Endothelial cell (in vitro differentiated cells): ENCODE measurements around the gene SYNGR1. TPM values are rescaled to one million over a fixed set of nuclear protein-coding genes. Genes with fewer than 3 reads are reported as not detected.
A peak's percentile ranks its signal among the peaks of the same experiment; 100 is the strongest.

Source experiments
- DNase-seq: peaks from one replicate; pipeline ENCODE4 v3.0.0; 2021; ENCODE audit warnings: low spot score
- H3K27ac Mint-ChIP-seq: one replicate; pipeline ENCODE4 v1.8.0; 2021; ENCODE audit warnings: mixed read lengths, inconsistent platforms; ENCODE audit not compliant: unreplicated experiment
- H3K27me3 Mint-ChIP-seq: one replicate; pipeline ENCODE4 v1.8.0; 2021; ENCODE audit warnings: mild to moderate bottlenecking, moderate library complexity, mixed read lengths, inconsistent platforms; ENCODE audit not compliant: unreplicated experiment
- H3K36me3 Mint-ChIP-seq: one replicate; pipeline ENCODE4 v1.8.0; 2021; ENCODE audit warnings: mild to moderate bottlenecking, low read depth, mixed read lengths, inconsistent platforms; ENCODE audit not compliant: unreplicated experiment
- H3K4me1 Mint-ChIP-seq: one replicate; pipeline ENCODE4 v1.8.0; 2021; ENCODE audit warnings: mild to moderate bottlenecking, mixed read lengths, inconsistent platforms; ENCODE audit not compliant: unreplicated experiment
- H3K4me3 Mint-ChIP-seq: one replicate; pipeline ENCODE4 v1.8.0; 2021; ENCODE audit warnings: mild to moderate bottlenecking, mixed read lengths, inconsistent platforms; ENCODE audit not compliant: unreplicated experiment
- H3K9me3 Mint-ChIP-seq: one replicate; pipeline ENCODE4 v1.8.0; 2021; ENCODE audit warnings: mixed read lengths, inconsistent platforms; ENCODE audit not compliant: unreplicated experiment
- long read RNA-seq: library from polyadenylated mRNA; unstranded; transcript quantifications from one replicate; pipeline ENCODE4 v2.0.0, GENCODE V29; 2020; ENCODE audit not compliant: unreplicated experiment
- total RNA-seq: library from RNA; stranded (reverse); fragmentation: NEBNext Ultra II Directional; extraction: Animal tissue kit (Norgen Biotek cat#: 25700); gene quantifications from one replicate; pipeline ENCODE4 v1.2.1, GENCODE V29; 2021; ENCODE audit not compliant: unreplicated experiment
- TF ChIP-seq, protein P1 (sequence below): fragments of 200-600 bp; sonication (generic); IDR thresholded peaks from one replicate; pipeline ENCODE4 v1.5.0; 2021; ENCODE audit warnings: antibody characterized with exemption; ENCODE audit not compliant: unreplicated experiment

Gene SYNGR1
- 2.9 TPM for total RNA-seq
- long read RNA-seq, result 0 reads

GRCh38 chr22:39349967-39350726, at the start of gene SYNGR1:
TSS of gene SYNGR1 (plus strand) at chr22:39349991. CDS start at chr22:39350011, 20 bp downstream.
- peaks cover 7% of the 10 kb centered on the region for H3K4me1 Mint-ChIP-seq
- peak; percentile 20 for DNase-seq
- TF ChIP-seq, protein P1, sequence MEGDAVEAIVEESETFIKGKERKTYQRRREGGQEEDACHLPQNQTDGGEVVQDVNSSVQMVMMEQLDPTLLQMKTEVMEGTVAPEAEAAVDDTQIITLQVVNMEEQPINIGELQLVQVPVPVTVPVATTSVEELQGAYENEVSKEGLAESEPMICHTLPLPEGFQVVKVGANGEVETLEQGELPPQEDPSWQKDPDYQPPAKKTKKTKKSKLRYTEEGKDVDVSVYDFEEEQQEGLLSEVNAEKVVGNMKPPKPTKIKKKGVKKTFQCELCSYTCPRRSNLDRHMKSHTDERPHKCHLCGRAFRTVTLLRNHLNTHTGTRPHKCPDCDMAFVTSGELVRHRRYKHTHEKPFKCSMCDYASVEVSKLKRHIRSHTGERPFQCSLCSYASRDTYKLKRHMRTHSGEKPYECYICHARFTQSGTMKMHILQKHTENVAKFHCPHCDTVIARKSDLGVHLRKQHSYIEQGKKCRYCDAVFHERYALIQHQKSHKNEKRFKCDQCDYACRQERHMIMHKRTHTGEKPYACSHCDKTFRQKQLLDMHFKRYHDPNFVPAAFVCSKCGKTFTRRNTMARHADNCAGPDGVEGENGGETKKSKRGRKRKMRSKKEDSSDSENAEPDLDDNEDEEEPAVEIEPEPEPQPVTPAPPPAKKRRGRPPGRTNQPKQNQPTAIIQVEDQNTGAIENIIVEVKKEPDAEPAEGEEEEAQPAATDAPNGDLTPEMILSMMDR, result no peak
- no peak within 1 kb of the TSS for H3K27ac Mint-ChIP-seq
- no peaks in the 10 kb centered on the region for H3K9me3 Mint-ChIP-seq
- peak within 1 kb of the TSS; percentile 90 for H3K4me3 Mint-ChIP-seq
- no peaks in the 10 kb centered on the region for H3K36me3 Mint-ChIP-seq
- H3K27me3 Mint-ChIP-seq, result no peaks in the 10 kb centered on the region

DNA sequence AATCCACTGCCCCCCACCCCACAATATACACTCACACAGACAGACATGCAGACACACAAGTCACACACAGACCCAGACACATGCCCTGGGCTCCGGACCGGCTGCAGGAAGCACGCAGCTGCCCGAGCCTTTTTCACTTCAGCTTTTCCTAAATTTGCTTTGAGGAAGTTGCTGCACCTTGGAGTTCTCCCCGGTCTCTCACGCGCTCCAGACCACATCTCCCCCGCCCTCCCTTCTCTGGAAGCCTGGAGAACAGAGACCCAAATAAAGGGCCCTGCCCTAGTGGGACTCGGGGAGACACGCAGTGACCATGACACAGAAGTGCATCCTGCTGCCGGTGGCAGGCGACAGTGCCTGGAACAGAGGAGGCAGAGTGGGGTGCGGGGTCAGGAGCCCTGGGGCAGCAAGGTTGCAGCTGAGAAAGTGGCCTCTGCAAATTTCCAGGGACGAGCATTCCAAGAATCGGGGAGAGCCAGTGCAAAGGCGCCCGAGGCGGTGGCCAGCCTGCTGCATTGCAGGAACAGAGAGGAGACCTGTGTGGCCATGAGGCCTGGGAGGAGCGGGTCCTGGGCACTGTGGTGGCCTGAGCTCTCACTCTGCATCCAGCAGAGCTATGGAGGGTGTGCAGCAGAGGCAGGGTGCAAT, 49.5 kb upstream of the SYNGR1 start:
- Mint-ChIP-seq H3K4me3 (no peak overlapping the region), H3K9me3 (no peaks in the 10 kb centered on the region), H3K4me1 (peaks cover 15% of the 10 kb centered on the region), H3K36me3 (no peaks in the 10 kb centered on the region), H3K27me3 (peaks cover 10% of the 10 kb centered on the region), H3K27ac (no peak overlapping the region)
- no peak for DNase-seq
- TF ChIP-seq, protein P1, result no peak

DNA sequence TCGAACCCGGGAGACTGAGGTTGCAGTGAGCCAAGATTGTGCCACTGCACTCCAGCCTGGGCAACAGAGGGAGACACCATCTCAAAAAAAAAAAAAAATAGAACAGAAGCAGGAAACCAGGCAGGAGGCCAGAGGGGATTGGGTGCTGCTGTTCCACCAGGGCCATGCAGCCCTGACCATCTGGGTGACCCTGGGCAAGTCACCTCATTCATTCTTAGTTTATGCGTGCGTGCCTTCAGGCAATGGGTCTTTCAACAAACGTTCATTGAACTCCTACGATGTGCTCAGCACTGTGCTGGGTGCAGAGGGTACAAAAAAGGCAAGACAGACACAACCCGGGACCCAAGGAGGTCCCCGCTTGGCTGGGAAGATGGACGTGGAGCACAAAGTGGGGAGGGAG, 48.7 kb upstream of the SYNGR1 start:
- Mint-ChIP-seq H3K4me1 (peaks cover 15% of the 10 kb centered on the region), H3K27me3 (peaks cover 10% of the 10 kb centered on the region), H3K4me3 (no peak overlapping the region), H3K27ac (no peak overlapping the region), H3K36me3 (no peaks in the 10 kb centered on the region), H3K9me3 (no peaks in the 10 kb centered on the region)
- TF ChIP-seq, protein P1, result no peak
- DNase-seq, result no peak

DNA sequence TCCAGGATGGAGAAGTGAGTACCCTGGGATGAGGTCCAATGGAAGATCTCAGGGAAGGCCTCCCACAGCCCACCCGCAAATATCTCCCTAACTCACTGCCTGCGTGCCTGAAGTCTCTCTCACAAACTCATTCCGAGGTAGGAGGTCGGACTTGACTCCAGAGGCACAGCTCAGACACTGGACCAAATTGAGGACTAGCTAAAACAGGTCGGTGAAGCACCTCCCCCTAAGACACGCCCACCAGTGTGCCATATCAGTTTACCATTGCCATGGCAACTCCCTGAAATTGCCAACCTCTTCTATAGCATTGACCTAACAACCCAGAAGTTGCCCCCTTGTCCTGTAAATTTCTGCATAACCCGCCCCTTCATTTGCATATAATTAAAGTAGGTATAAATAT, 47.9 kb upstream of the SYNGR1 start:
- Mint-ChIP-seq H3K27me3 (peaks cover 5% of the 10 kb centered on the region), H3K9me3 (no peaks in the 10 kb centered on the region), H3K27ac (no peak overlapping the region), H3K4me3 (no peak overlapping the region), H3K36me3 (no peaks in the 10 kb centered on the region), H3K4me1 (peaks cover 15% of the 10 kb centered on the region)
- TF ChIP-seq, protein P1, result no peak
- no peak for DNase-seq

GRCh38 chr22:39302431-39302960, 47.3 kb upstream of the SYNGR1 start:
- Mint-ChIP-seq H3K36me3 (no peaks in the 10 kb centered on the region), H3K4me3 (no peak overlapping the region), H3K4me1 (peaks cover 15% of the 10 kb centered on the region), H3K27me3 (peaks cover 5% of the 10 kb centered on the region), H3K9me3 (no peaks in the 10 kb centered on the region), H3K27ac (no peak overlapping the region)
- no peak for DNase-seq
- TF ChIP-seq, protein P1, result no peak
